ENCODE data around the gene TMEM52. TPM values are rescaled to one million over a fixed set of nuclear protein-coding genes. Genes with fewer than 3 reads are reported as not detected.

The TMEM52 gene
- total RNA-seq, 1 experiment from 2014 or later, result 9.6 TPM

- H3K23me2 ChIP-seq (ENCODE audit: insufficient read length, low read depth, low read length, poor library complexity, severe bottlenecking), result no peaks in the 10 kb centered on the region
- no peak overlapping the region for H3K4me3 Mint-ChIP-seq
- no peak overlapping the region for H2BK12ac ChIP-seq (ENCODE audit: insufficient read length, low read depth, low read length)
- no peak overlapping the region for H2AK5ac ChIP-seq (ENCODE audit: insufficient read length, low read length)
- H3K18ac ChIP-seq (ENCODE audit: insufficient read length, low read depth, low read length), result no peak overlapping the region
- H4K20me1 ChIP-seq (ENCODE audit: control insufficient read depth, insufficient read depth, insufficient read length), result no peaks in the 10 kb centered on the region
- H3K27ac ChIP-seq (ENCODE audit: insufficient read length, low read depth, low read length), result no peak overlapping the region
- no CpG with 5 or more reads among the region's 6 CpGs for WGBS (ENCODE audit: extremely low coverage, insufficient read length, low lambda C conversion rate)
- H3K27ac Mint-ChIP-seq, result no peak overlapping the region
- no peak overlapping the region for H4K8ac ChIP-seq (replicated peaks; ENCODE audit: insufficient read length, low read depth, low read length)
- TF ChIP-seq, protein P1, sequence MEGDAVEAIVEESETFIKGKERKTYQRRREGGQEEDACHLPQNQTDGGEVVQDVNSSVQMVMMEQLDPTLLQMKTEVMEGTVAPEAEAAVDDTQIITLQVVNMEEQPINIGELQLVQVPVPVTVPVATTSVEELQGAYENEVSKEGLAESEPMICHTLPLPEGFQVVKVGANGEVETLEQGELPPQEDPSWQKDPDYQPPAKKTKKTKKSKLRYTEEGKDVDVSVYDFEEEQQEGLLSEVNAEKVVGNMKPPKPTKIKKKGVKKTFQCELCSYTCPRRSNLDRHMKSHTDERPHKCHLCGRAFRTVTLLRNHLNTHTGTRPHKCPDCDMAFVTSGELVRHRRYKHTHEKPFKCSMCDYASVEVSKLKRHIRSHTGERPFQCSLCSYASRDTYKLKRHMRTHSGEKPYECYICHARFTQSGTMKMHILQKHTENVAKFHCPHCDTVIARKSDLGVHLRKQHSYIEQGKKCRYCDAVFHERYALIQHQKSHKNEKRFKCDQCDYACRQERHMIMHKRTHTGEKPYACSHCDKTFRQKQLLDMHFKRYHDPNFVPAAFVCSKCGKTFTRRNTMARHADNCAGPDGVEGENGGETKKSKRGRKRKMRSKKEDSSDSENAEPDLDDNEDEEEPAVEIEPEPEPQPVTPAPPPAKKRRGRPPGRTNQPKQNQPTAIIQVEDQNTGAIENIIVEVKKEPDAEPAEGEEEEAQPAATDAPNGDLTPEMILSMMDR (conservative IDR thresholded peaks at IDR 0.05), result no peak
- no peak overlapping the region for H3K4ac ChIP-seq (ENCODE audit: low read depth, low read length)
- H3K56ac ChIP-seq (ENCODE audit: insufficient read length, low read depth, low read length), result no peak overlapping the region
- peaks cover 4% of the 10 kb centered on the region for H3K27me3 Mint-ChIP-seq (ENCODE audit: low read depth)
- H2BK120ac ChIP-seq (ENCODE audit: low read depth, low read length, poor library complexity, severe bottlenecking), result no peak overlapping the region
- H3T11ph ChIP-seq (ENCODE audit: low read length), result no peak overlapping the region
- H2BK15ac ChIP-seq (ENCODE audit: low read depth, low read length), result no peak overlapping the region
- no peak overlapping the region for H2BK5ac ChIP-seq (ENCODE audit: insufficient read length, low read length)
- no peak overlapping the region for H2BK20ac ChIP-seq (ENCODE audit: low read depth, low read length, poor library complexity, severe bottlenecking)
- DNase-seq, result no peak
- peaks cover 2 to 16% of the 10 kb centered on the region in 2 experiments; a peak in 3 of 4 replicates for H3K4me1 Mint-ChIP-seq
- peak overlapping the region; percentile 21 for H3K4me2 ChIP-seq (ENCODE audit: insufficient read depth, insufficient read length, low read length)
- no peaks in the 10 kb centered on the region for H3K79me2 ChIP-seq (ENCODE audit: insufficient read depth, low read length)
- no peak overlapping the region for H4K91ac ChIP-seq (ENCODE audit: insufficient read length, low read depth, low read length)
- no peaks in the 10 kb centered on the region; a peak in 1 of 7 replicates for H3K36me3 Mint-ChIP-seq (ENCODE audit: insufficient read depth in 1 of 3, low read depth in 3 of 3)
- no peak overlapping the region for H3K14ac ChIP-seq (ENCODE audit: insufficient read depth, low read length)
- no peaks in the 10 kb centered on the region for H3K4me1 ChIP-seq (ENCODE audit: insufficient read depth, low read length)
- H3K9me3 ChIP-seq (ENCODE audit: control insufficient read depth, low read depth, low read length), result no peaks in the 10 kb centered on the region
- no peaks in the 10 kb centered on the region for H3K27me3 ChIP-seq (ENCODE audit: insufficient read depth, low read length)
- no peak overlapping the region for H2AFZ ChIP-seq (ENCODE audit: low read length)
- H3K23ac ChIP-seq (ENCODE audit: insufficient read length, low read depth, low read length), result no peak overlapping the region
- H4K5ac ChIP-seq (ENCODE audit: insufficient read length, low read depth, low read length), result no peak overlapping the region
- no peaks in the 10 kb centered on the region for H3K79me1 ChIP-seq (ENCODE audit: insufficient read depth, low read depth, low read length, poor library complexity, severe bottlenecking)
- no peaks in the 10 kb centered on the region; a peak in 1 of 5 replicates for H3K9me3 Mint-ChIP-seq
- no peak overlapping the region for H3K9ac ChIP-seq (ENCODE audit: extremely low read depth, insufficient read length, low read length)
Measured at GRCh38 chr1:1920057-1920607, 1.1 kb upstream of the TMEM52 start.

All from H9 (cell line).